GM19468 (cell line): ENCODE measurements around the gene CLCN7.
"Not testable (repeated sequence)": the region's sequence is repeated elsewhere in the genome, so short reads cannot be mapped to it uniquely, and the experiment has no call there.

Source experiments
- ATAC-seq: cut with Tn5 transposase; IDR thresholded peaks from one replicate; pipeline ENCODE4 v1.9.1; 2021; ENCODE audit warnings: mild to moderate bottlenecking, moderate library complexity, moderate number of reproducible peaks; ENCODE audit not compliant: unreplicated experiment; ENCODE audit errors: extremely low read depth

Gene CLCN7

DNA sequence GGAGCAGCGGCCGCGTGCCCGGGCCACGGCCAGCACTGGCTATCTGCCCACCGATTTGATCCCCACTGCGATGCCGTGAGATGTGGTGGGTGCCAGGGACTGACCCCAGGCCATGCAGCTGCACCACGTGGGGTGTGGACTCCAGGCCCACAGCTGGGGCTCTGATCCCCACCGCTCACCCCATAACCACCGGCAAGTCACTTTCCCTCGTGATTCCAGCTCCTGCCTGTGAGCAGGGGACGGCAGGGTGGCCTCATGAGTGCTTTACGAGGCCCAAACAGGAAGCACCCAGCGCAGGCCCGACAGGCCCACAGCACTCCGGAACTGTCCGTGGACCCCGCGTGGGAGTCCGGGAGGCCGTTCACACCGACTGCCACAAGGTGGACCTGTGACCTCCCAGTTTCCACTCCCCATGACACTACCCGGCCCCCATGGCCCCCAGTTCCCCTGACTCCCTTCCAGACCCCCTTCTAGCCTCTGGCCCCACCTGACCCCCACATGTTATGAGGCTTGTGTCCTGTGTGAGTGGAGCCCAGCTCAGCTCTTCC lies 13.3 kb upstream of the CLCN7 start:
- no peak for ATAC-seq

DNA sequence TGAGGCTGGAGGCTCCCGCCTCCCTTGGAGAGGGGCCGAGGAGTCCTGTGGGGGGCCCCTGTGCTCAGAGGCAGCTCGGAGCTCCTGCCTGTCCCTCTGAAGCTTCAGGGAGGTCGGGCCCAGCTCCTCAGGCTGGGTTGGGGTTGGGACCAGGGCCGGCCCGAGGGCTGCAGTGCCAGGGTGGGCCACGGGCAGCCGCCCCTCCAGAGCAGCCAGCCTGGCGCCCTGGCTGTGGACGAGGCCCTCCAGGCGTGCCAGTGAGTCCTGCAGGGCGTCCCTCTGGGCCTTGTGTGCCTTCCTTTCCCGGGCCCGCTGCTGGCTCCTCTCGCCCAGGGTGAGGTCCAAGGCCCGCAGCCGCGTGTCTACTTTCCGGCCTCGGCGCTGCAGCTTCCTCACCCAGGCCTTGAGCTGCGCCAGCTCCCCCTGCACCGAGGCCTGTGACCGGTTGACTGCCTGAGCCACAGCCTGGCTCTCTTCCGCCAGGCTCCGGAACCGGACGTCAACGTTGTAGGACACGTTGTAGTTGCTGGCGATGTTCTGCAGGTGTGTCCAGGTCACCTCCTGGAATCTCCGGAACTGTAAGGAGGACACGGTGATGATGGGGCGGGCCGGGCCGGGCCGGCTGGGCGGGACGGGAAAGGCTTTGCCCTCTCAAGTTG lies 12.7 kb upstream of the CLCN7 start:
- no peak for ATAC-seq

DNA sequence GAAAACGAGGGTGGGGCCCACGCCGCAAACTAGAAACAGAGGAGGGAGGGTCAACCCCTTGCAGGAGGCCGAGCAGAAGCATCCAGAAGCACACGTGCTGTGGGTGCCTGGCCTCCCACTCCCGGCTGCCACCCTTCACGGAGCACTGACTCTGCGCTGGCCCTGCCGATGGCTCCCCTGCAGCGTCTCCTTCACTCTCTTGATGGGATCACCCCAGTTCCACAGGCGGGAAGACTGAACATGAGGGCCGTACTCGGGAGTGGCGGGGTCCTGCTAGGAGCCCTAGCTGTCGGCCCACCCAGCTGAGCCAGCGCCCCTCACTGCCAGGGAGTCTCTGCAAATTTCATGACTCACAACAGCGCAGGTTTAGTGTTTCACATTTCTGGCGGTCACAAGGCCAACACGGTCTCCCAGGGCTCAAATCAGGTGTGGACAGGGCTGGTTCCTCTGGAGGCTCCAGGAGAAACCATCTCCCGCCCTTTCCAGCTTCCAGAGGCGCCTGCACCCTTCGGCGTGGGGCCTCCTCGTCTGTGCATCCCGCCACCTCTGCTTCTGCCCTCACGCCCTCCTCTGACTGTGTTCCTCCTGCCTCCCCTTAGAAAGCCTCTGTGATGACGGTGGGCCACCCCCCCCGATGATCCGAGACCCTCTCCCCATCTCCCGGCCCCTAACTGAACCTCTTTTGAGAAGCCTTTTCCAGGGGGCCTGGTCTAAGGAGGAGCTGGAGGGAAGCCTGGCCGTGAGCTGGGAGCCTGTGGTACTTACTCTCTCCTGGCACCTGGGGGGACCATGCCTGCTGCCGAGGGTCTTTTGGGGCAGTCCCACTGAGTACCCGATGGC lies 11.9 kb upstream of the CLCN7 start:
- no peak for ATAC-seq

DNA sequence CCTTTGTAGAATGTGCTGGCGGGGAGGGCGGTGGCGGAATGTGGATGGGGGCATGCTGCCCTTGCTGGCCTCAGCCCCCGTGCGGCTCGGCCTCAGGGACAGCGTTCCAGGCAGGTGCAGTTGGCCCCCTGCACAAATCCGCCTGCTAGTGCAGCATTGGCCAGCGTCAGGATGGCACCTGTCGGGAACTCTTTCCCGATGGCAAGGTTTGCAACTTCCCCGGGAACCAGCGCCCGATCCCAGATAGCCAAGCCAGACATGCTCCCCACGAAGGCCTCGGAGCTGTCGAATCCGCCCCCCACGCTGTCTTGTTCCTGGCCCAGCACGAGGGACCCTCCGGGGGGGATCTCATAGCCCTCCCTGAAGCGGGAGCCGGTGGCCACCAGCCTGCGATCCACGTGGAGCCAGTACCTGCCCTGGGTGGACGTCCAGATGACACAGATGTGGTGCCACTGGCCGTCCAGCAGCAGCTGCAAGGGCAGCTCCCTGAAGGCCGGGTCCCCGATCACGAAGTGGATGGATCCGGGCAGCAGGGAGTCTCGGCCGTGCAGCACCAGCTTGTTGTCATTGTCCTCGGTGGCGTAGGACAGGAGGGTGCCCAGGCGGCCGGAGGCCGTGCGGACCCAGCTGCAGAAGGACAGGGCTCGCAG lies 11.1 kb upstream of the CLCN7 start:
- ATAC-seq = no peak

DNA sequence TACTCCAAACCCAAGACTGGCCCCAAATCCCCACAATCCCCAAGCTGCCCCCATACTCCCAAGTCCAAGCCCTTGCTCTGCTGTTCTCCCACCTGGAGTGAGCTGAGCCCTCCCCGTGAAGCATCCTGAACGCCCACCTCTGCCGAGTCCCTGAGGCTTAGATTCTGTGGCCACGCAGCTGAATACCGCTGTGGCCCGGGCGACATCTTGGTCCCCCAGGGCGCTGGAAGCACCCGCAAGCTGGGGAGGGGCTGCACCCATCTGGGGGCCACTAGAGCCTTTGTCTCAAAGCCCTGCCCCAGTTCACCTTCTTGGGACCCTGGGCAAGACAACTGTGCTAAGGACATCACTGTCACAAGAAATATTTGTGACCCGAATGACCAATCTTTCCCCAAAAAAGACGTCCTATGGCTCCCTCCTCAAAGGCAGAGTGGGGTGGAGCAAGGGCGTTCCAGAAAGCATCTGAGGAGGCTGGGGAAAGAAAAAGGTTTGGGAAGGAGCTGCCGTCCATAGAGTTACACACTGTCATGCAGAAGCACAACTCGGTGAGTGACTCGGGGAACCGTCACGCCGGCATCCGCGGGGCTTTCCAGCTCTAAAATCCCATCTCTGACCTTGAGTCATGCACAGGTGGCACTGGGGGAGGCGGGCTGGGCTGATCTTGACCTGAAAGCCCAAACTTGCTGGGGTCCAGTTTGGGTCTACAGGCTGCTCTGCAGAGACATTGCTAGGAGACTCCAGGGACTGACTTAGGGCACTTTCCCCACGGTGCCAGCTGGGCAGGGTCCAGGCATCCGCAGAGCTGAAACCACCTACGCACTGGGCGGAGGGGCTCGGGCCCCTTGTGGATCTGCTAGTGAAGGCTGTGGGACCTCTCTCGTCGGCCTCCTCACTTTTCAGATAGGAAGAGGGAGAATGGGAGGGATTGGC lies 7.3 kb upstream of the CLCN7 start:
- no peak for ATAC-seq

DNA sequence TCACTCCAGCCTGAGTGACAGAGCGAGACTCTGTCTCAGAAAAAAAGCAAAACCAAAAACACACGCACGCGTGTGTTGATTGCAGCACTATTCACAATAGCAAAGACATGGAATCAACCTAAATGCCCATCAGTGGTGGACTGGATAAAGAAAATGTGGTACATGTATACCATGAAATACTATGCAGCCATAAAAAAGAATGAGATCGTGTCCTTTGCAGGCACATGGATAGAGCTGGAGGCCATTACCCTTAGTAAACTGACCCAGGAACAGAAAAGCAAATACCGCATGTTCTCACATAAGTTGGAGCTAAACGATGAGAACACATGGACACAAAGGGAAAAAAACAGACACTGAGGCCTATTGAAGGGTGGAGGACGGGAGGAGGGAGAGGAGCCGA lies 4.1 kb upstream of the CLCN7 start:
- ATAC-seq = not testable (repeated sequence)

DNA sequence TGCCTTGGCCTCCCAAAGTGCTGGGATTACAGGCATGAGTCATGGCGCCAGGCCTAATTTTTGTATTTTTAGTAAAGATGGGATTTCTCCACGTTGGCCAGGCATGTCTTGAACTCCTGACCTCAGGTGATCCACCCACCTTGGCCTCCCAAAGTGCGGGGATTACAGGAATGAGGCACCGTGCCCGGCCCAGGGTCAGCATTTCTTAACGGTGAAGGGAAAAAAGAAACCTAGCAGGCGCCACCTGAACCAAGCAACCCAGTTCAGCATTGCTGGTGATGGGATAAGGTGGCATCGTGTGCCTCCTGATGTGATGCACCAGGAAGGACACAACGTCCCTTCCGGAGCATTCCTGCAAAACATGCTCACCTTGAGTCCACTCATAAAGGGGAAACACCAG lies 2.2 kb upstream of the CLCN7 start:
- ATAC-seq = no peak

DNA sequence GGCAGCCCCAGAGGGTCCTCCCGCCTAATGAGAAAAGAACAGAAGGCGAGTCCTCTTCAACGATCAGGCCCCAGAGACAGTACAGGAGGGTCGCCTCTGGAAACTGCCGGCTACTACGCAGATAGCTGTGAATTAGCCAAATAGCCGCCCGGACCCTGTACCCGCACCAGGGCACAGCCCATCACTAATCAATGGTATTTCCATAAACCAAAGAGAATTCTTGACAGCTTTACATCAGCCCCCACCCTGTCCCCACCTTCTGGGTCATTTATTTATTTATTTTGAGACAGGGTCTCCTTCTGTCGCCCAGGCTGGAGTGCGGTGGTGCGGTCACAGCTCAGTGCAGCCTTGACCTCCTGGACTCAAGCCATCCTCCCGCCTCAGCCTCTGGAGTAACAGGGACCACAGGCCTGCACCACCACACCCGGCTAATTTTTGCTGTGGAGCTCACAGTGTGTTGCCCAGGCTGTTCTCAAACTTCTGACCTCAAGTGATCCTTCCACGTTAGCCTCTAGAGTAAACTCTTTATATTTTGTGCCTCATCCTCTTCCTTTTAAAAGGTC lies 805 bp upstream of the CLCN7 start:
- no peak for ATAC-seq

DNA sequence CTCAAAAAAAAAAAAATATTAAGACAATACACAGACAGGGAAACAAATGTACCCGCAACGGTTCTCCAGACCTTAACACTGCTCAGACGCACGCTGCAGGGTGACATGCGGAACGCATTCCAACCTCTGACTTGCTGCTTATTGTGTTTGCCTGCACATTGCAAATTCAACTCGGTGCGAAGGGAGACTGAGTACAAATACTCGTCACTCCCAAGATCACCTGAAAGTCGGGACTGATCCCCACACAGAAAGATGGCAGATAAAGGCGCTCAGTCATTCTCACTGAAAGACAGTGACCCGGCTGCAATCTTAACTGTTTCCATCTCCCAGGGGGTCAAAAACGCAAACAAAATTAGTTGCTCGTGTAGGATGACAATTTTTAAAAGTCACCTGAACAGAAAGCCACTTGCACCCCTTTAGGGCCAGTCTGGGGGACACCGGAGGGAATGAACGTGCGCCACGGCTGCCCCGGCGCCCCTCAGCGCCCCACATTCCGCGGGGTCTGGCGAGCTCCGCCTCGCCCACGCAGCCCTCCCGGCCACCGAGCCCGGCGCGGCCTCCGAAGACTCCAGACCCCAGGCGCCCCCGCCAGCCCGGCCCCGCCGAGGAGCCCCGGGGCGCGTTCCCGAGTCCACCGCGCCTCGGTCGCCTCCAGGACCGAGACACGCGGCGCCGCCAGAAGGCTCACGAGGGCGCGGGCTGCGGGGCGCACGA lies 589 bp downstream of the CLCN7 start:
- no peak for ATAC-seq

DNA sequence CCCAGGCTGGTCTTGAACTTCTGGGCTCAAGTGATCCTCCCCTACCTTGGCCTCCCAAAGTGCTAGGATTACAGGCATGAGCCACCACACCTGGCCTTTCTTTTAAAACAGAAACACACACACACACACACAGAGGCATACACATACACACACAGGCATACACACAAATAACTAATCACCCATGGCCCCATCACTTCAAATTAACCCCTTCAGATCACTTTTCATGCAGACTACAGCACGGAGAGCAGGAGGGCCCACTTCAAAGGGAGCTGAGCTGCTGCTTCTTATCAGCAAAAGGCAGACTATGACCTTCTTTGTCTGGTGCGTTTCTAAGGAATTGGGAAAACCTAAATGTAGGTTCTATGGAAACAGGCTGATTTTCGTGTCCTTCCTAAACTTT lies 1.9 kb downstream of the CLCN7 start:
- no peak for ATAC-seq

DNA sequence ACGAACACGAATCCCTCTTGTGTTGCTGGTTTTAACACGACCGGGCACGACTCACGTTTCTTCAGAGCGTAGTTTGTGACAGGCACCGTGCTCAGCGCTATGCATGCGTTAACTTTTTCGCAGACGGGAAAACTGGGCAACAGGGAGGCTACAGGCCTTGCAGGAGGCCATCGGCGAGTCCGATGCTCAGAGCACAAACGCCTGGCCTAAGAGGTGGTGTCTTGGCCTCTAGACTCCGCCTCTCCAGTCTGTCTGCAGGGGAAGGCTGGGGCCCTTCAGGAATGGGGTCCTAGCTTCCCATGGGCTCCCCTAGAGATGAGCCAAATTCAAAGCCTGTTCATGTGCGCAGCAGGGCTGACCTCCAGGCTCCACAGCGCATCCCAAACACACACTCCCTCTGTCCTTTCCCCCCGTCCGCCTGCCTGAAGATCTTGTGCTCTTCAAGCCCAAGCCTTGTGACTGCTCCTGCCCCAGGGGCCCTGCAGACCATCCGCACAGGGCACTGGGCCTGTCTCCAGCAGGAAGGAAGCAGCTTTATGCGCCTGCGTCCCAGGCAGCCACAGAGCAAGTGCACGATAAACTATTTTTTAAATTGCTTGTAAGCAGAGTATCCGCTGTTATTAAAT lies 3.1 kb downstream of the CLCN7 start:
- no peak for ATAC-seq

DNA sequence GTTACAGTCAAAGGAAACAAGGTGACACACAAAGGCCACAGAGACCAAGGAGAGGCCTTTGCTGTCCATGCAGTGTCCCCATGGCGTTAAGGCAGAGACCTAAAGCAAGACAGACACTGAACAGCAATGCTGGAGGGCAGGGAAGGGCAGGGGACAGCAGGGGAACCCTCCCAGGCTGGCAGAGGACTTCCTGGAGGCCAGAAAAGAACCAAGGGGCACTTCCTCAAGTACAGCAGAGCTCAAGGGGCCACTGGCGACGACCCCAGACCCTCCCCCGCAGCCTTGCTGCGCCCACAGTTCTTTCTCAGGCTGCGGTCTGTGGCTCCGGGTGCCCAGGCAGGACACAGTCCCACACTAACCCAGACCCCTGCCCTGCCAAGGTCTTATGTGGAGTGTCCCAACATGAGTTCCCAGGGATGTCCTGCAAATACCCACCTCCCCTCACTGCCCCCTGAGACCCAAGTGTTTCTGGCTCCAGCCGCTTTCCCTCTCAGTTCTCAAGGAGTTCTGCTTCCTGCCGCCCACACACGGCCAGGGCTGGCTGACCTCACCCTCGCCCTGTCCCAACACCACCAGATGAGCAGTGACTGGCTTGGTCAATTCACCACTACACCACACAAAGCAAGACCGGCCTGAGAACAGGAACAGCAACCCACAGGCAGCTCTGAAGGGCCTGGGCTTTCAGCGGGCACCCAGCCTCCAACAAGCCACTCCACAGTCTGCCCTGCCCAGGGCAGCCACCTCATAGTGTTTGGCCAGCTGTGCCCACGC lies 4.2 kb downstream of the CLCN7 start:
- no peak for ATAC-seq

DNA sequence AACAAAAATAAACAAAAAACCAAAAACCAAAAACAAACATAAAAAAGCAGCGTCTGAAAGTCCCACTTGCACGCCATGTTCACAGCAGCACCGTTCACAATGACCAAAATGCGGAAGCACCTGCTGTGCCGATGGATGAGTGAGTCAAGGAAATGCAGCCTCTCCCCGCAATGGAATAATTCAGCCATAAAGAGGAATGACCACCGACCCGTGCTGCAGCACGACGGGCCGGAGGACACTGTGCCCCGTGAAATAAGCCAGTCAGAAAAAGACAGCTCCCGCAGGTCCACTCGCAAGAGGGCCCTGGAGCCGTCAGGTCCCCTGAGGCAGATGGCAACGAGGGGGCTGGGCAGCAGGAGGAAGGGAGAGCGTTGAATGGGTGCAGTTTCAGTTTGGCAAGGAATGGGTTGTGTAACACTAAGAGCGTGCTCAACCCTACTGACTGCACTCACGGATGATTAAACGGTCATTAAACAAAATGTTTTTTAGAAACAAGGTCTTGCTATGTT lies 5.1 kb downstream of the CLCN7 start:
- no peak for ATAC-seq

DNA sequence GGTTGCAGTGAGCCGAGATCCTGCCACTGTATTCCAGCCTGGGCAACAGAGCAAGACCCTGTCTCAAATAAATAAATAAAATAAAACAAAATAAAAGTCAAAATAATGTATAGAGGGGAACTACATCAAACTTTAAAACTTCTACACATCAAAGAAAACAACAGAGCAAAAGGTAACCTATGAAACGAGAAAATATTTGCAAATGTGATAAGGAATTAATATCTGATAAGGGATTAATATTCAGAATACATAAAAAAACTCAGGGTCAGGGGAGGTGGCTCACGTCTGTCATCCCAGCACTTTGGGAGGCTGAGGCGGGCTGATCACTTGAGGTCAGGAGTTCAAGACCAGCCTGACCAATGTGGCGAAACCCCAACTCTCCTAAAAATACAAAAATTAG lies 5.7 kb downstream of the CLCN7 start:
- not testable (repeated sequence) for ATAC-seq

DNA sequence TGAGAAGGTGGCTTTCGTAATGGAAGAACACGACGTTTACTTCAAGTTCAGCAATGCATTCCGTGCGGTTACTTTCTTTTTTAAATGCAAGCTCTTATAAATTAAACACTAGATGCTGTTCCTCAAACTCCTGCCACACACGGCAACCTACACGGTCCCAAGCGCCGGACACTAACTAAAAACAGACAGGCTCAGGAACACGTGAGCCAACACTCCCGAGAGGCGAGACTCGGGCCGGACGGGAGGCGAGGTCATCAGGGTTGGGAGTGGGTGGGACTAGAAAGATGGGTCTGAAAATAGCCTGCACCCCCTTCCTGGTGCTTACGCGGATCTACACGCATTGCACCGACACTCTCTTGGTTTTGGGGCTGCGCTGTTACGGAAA lies 6.4 kb downstream of the CLCN7 start:
- no peak for ATAC-seq

DNA sequence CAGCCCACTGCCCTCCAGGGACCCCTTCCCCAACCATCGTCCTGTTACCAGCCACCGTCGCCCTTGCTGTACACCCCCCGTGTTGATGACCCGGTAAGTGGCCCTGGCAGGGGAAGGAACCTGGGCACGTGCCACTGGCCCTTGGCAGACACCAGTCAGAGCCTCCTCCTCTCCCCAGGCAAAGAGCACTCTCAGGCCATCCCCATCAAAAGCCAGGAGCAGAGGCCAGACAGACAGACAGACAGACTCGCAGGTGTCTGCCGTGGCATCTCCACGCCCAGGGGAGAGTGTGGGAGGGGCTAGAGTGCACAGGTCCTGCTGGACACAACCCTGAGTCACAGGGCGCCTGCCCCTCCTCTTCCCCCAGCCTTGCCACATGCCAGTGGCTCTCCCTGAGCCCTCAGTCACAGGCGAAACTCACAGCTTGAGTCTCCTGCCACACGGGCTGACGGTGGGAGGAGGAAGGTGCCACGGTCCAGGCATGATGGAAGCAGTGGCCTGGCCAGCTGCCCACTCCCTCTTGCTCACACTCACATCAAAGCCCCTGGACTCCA lies 7.8 kb downstream of the CLCN7 start:
- no peak for ATAC-seq

DNA sequence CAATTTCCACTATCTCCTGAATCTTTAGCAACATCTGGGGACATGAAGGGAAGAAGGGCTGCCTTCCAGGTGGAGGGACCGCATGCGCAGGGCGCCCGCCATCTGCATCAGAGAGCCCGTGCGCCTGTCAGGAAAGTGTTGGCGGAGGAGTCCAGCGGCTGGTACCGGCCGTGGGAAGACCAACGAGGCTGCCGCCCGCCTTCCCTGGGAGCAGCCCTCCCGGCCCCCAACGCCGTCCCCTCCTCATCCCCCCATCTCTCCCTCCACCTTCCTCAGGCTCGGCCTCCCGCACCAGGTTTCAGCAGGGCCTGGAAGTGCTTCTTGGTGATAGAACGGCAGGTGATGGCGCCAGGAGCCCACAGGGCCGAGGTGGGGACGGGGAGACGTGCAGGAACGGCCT lies 8.8 kb downstream of the CLCN7 start:
- no peak for ATAC-seq

DNA sequence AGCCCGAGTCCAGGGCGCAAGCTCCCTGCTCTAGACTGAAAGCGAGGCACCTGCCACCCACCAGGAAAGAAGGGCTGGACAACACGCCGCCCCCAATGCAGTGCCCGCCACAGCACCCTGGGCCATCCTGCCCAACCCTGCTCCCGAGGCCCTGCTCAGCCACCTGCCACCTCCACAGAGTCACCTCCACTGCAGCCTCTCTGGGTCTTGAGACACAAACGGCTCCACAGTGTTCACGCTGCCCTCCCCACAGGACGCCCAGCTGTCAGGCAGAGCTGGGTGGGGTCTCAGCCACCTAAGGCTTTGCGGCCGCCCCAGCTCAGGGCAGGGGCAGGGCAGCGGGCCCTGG lies 9.3 kb downstream of the CLCN7 start:
- no peak for ATAC-seq
